Erythroblast (primary cell): ENCODE measurements around the gene EDAR.

Experiments used
- DNase-seq, 2 experiments: peaks; one replicate each; lab custom pipeline; 2025; lab: John Stamatoyannopoulos, UW
- GATA1 ChIP-seq: IDR thresholded peaks from 2 replicates; pipeline ENCODE4 v1.6.1; 2011; ENCODE audit warnings: low read depth, mild to moderate bottlenecking, control low read depth, low read length, moderate library complexity
- POLR2A ChIP-seq: IDR thresholded peaks from 2 replicates; pipeline ENCODE4 v1.6.1; 2011; ENCODE audit warnings: mild to moderate bottlenecking, low read length

The EDAR gene

GRCh38 chr2:108946442-108946841 lies 42.6 kb downstream of the EDAR start:
- no peak for TF ChIP-seq GATA1
- no peak for DNase-seq

- no peak for DNase-seq
- TF ChIP-seq GATA1 (no peak), POLR2A (no peak)
Measured at GRCh38 chr2:108945969-108946368, 43.1 kb downstream of the EDAR start.

- TF ChIP-seq GATA1, result no peak
- no peak for DNase-seq
Measured at GRCh38 chr2:108944601-108945331, 44.3 kb downstream of the EDAR start.

GRCh38 chr2:108943751-108944150 lies 45.3 kb downstream of the EDAR start:
- DNase-seq, result no peak
- no peak for TF ChIP-seq GATA1
- TF ChIP-seq POLR2A, result no peak

GRCh38 chr2:108942888-108943287 lies 46.1 kb downstream of the EDAR start:
- TF ChIP-seq GATA1 (no peak), POLR2A (no peak)
- no peak for DNase-seq

GRCh38 chr2:108942231-108942825 lies 46.7 kb downstream of the EDAR start:
- no peak for DNase-seq
- TF ChIP-seq GATA1, result no peak

- DNase-seq, result no peak
- no peak for TF ChIP-seq GATA1
- TF ChIP-seq POLR2A, result no peak
Measured at GRCh38 chr2:108941767-108942166, 47.3 kb downstream of the EDAR start.

- TF ChIP-seq GATA1 (no peak), POLR2A (no peak)
- no peak for DNase-seq
Measured at GRCh38 chr2:108941161-108941665, 47.8 kb downstream of the EDAR start.

GRCh38 chr2:108940156-108940555 lies 48.9 kb downstream of the EDAR start:
- no peak for DNase-seq
- no peak for TF ChIP-seq POLR2A
- no peak for TF ChIP-seq GATA1

GRCh38 chr2:108938077-108938710 lies 50.8 kb downstream of the EDAR start:
- no peak for DNase-seq
- TF ChIP-seq GATA1 (no peak), POLR2A (no peak)

- TF ChIP-seq GATA1, result no peak
- TF ChIP-seq POLR2A, result no peak
- no peak for DNase-seq
Measured at GRCh38 chr2:108937367-108938017, 51.5 kb downstream of the EDAR start.

- TF ChIP-seq POLR2A, result no peak
- TF ChIP-seq GATA1, result no peak
- no peak for DNase-seq
Measured at GRCh38 chr2:108936866-108937265, 52.2 kb downstream of the EDAR start.

GRCh38 chr2:108936076-108936864 lies 52.8 kb downstream of the EDAR start:
- TF ChIP-seq POLR2A, result no peak
- TF ChIP-seq GATA1, result no peak
- DNase-seq, result no peak
